HG03521 (cell line): ENCODE measurements around the gene CD27.
"Not testable (repeated sequence)": the region's sequence is repeated elsewhere in the genome, so short reads cannot be mapped to it uniquely, and the experiment has no call there.

Source experiments
- ATAC-seq: cut with Tn5 transposase; IDR thresholded peaks from one replicate; pipeline ENCODE4 v1.9.1; 2021; ENCODE audit warnings: mild to moderate bottlenecking, moderate library complexity; ENCODE audit not compliant: unreplicated experiment

CD27 gene

GRCh38 chr12:6444704-6445688 lies at the start of gene CD27:
CD27 (plus strand) TSS chr12:6444955; CDS start chr12:6445096, 141 bp downstream.
- no peak for ATAC-seq

- no peak for ATAC-seq
Observed at GRCh38 chr12:6396031-6396430, 48.7 kb upstream of the CD27 start.

GRCh38 chr12:6399884-6400644 lies 44.7 kb upstream of the CD27 start:
- no peak for ATAC-seq

- ATAC-seq, result no peak
Observed at GRCh38 chr12:6404390-6404789, 40.4 kb upstream of the CD27 start.

GRCh38 chr12:6405963-6406362 lies 38.8 kb upstream of the CD27 start:
- ATAC-seq, result no peak

GRCh38 chr12:6407236-6407954 lies 37.4 kb upstream of the CD27 start:
- no peak for ATAC-seq

- ATAC-seq, result no peak
Observed at GRCh38 chr12:6416596-6416995, 28.2 kb upstream of the CD27 start.

GRCh38 chr12:6418796-6419195 lies 26.0 kb upstream of the CD27 start:
- ATAC-seq, result no peak

- no peak for ATAC-seq
Observed at GRCh38 chr12:6420364-6420763, 24.4 kb upstream of the CD27 start.

GRCh38 chr12:6423267-6424007 lies 21.3 kb upstream of the CD27 start:
- ATAC-seq, result no peak

- ATAC-seq, result no peak
Observed at GRCh38 chr12:6424008-6424347, 20.8 kb upstream of the CD27 start.

- ATAC-seq, result no peak
Observed at GRCh38 chr12:6424866-6425265, 19.9 kb upstream of the CD27 start.

- ATAC-seq, result no peak
Observed at GRCh38 chr12:6425590-6426531, 18.9 kb upstream of the CD27 start.

GRCh38 chr12:6426882-6427671 lies 17.7 kb upstream of the CD27 start:
- ATAC-seq, result peak; percentile 48

- not testable (repeated sequence) for ATAC-seq
Observed at GRCh38 chr12:6427796-6428195, 17.0 kb upstream of the CD27 start.

- ATAC-seq, result no peak
Observed at GRCh38 chr12:6428326-6428725, 16.4 kb upstream of the CD27 start.

- no peak for ATAC-seq
Observed at GRCh38 chr12:6430124-6430989, 14.4 kb upstream of the CD27 start.

GRCh38 chr12:6432991-6433390 lies 11.8 kb upstream of the CD27 start:
- ATAC-seq, result no peak
